SIG-M5 (cell line): ENCODE measurements around the gene IL17RA.
"Not testable (repeated sequence)": the region's sequence is repeated elsewhere in the genome, so short reads cannot be mapped to it uniquely, and the experiment has no call there.

Source experiments
- DNase-seq: peaks from one replicate; lab custom pipeline; 2025; lab: John Stamatoyannopoulos, UW

Gene IL17RA

GRCh38 chr22:17120711-17121232, 36.0 kb downstream of the IL17RA start:
- DNase-seq = no peak

- DNase-seq = peak; percentile 26
These were observed 36.7 kb downstream of the IL17RA start, which contains the start of gene TMEM121B for GRCh38 chr22:17121233-17122195. TSS of gene TMEM121B (minus strand) at chr22:17121360. CDS start at chr22:17121127, 233 bp downstream.

- no peak for DNase-seq
These were observed 45.4 kb downstream of the IL17RA start for GRCh38 chr22:17130199-17130598.

GRCh38 chr22:17131686-17132085, 46.9 kb downstream of the IL17RA start:
- DNase-seq = no peak

GRCh38 chr22:17132112-17132511, 47.3 kb downstream of the IL17RA start:
- no peak for DNase-seq

DNA sequence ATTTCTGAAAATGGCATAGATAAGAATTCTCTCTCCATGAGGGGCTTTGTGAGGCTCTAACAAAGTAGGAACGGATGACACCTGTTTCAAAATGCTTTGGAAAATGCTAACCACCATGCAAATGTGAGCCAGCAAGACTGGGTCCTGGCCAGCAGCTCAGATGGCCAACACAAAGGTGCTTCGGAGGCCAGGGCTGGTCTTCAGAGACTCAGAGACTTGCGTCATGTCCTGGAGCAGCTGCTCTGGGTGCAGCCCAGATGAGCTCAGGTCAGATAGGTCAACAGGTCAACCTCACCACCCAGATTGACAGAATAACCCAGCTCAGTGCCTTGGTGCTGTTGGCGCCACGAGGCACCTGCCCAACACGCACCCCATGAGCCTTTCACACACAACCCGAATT, 48.3 kb downstream of the IL17RA start:
- DNase-seq = no peak

GRCh38 chr22:17135153-17135760, 50.5 kb downstream of the IL17RA start:
- DNase-seq = no peak

GRCh38 chr22:17137170-17137569, 52.4 kb downstream of the IL17RA start:
- no peak for DNase-seq

DNA sequence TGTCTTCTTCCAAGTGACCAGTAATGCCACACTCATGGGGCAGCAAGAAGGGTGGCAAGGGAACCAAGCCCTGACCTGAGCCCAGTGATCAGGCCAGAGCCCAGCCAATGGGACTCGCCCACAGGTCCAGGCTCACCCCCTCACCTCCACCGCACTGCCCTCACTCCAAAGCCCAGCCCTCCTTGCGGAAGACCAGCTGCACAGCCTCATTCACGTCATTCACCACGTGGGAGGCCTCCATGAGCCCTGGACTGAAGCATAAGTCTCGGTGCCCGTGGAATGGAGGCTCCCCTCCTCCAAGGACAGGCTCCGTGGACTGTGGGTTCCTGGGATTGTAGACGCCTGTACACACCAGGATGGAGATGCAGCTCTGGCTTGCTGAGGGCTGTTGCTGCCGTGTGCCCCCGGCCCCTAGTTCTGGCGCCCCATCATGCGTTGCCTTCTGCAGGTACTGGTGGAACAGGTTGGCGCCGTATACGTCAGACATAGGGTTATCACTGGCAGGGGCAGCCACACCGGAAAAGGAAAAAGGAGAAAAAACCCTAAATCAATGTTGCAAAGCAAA, 53.1 kb downstream of the IL17RA start:
- DNase-seq = no peak

- no peak for DNase-seq
These were observed 53.7 kb downstream of the IL17RA start for GRCh38 chr22:17138513-17138912.

- no peak for DNase-seq
These were observed 55.2 kb downstream of the IL17RA start for GRCh38 chr22:17140022-17140421.

DNA sequence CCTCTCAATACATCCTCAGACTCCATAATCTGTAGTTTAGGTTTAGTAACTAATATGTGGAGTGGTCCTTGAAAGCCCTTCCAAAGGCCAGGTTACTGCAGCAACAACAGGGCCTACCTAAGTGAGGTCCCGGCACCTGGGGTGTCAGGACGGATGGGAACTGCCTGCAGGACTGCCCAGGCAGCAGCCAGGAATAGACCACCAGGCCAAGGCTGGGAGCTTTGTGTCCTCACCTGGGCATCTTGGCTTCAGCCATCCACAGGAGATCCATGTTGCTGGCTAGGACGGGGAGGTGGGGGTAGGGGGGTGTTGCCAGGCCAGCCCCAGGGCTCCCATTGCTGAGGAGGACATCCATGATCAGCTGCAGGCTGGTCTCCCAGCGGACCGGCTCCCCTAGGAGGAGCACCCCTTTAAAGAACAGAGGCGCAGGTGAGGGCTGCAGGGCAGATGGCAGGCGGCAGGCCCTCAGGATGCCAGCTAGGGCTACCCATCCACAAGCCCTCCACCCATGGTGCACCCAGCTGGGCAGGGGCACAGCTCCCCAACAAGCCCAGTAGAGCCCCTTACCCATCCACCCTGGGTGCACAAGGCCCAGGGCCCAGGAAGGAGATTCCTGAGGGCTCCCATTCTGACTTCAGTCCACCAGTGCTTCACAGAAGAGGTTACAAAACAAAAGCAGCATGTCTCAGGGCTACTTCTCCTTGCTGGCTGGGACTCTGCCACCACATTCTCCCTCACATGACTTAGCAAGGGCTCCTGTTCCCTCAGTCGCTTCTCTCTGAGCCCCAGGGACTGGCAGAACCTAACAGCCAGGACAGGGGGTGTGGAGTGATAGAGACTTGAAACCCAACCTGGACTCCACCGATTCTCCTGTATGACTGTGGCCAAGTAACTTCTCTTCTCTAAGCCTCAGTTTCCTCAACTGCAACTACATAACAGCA, 56.3 kb downstream of the IL17RA start:
- no peak for DNase-seq

DNA sequence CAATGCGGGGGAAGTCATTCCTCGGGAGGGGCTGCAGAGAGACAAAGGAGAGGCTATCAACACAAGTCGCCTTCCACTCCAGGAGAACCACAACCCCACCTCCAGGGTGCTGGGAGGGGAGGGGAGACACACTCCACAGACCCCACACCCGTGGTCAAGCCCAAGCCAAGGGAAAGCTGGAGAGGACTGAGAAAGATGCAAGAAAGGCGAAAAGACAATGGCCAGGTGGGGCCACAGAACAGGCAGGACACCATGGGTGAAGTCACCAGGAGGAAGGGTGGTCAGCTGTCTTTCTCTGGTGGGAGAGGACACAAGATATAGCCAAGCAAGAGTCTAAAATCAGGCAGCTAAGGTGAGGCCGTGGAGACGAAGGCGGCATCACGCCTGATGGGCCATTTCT, 58.3 kb downstream of the IL17RA start:
- DNase-seq = no peak

GRCh38 chr22:17143826-17144225, 59.0 kb downstream of the IL17RA start:
- no peak for DNase-seq

- DNase-seq = no peak
These were observed 60.4 kb downstream of the IL17RA start for GRCh38 chr22:17145021-17145680.

DNA sequence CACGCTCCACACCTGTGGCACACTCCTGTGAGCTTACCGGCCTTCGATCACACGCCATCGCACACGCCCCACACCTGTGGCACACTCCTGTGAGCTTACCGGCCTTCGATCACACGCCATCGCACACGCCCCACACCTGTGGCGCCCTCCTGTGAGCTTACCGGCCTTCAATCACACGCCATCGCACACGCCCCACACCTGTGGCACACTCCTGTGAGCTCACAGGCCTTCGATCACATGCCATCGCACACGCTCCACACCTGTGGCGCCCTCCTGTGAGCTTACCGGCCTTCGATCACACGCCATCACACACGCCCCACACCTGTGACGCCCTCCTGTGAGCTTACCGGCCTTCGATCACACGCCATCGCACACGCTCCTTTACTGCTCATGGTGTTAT, 62.7 kb downstream of the IL17RA start:
- DNase-seq = not testable (repeated sequence)

DNA sequence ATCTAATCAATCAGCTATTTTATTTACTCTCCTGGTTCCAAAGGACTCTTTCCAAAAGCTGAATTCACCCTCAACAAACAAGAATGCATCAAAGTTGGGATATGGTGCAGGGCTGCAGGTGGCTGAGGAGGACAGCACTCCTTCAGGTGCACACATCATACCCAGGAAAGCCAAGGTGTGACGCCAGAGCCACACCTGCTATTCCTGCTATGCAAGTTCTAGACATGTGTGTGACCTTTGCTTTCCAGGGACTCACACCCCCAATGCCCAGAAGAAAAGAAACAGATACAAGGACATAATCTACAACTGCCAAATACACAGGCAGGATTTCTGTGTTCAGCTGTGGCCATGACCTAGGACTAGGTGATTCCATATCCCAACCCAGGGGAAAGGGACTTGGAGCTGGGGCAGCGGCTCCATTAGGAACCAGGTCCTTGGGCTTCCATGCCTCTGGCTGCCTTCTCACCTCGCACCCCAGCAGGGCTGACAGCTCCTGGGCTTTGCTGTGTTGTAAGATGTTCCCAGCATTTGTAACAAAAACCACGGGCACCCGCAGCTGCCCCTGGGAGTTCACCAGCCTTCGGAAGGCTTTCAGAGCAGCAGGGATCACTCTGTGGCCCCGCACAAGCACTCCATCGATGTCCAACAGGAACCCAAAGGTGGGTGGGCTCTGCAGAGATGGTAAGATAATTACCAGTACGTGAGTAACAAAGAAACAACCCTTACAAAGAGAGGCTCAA, 64.4 kb downstream of the IL17RA start:
- DNase-seq = no peak

DNA sequence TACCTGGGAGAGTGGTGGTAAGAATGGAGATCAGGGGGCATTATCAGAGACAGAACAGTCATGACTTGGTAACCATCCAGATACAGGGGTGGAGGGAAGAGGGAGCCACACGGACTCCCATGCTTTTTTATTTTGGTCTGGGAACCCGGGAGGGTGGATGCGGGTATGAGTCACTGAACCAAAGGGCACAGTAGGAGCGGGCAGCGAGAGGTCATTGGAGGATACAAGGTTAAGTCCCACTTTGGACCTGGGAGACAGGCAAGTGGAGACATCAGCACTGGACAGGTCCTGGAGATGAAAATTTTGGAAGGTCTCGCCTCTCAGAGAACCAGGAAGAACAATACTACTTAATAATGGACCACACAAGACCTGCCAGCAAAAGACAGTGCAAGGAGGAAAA, 67.5 kb downstream of the IL17RA start:
- no peak for DNase-seq

DNA sequence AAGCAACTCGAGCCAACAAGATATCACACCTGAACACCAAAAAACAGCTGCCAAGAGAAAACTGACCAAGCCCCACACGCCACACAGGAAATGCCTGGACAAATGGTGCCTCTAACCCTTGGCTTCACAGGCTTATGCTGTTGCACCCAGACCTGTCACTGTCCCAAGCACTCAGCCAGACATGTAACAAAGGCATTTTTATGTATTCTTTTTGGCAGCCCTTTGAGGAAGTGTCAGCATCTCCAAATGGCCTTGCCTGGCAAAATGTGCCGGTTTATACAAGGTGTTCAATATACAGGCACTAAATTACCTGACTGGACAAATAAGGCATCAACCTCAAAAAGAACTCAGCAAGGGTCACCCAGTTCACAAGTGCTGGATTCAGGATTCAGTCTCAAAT, 68.2 kb downstream of the IL17RA start:
- no peak for DNase-seq

- no peak for DNase-seq
These were observed 71.1 kb downstream of the IL17RA start for GRCh38 chr22:17155941-17156340.
